SK-N-SH (cell line): ENCODE data around the gene DGLUCY.

Experiments used
- CTCF ChIP-seq: fragments of 200-600 bp; sonication (generic); IDR thresholded peaks from 2 replicates; pipeline ENCODE4 v1.6.1; 2017; ENCODE audit warnings: antibody characterized with exemption, mild to moderate bottlenecking, moderate library complexity
- ELF1 ChIP-seq: IDR thresholded peaks from 2 replicates; pipeline ENCODE4 v1.4.0; 2012
- FOXJ3 ChIP-seq: sonication (generic); formaldehyde crosslinking; IDR thresholded peaks from 2 replicates; pipeline ENCODE4 v1.5.1; 2020; ENCODE audit warnings: mild to moderate bottlenecking, missing genetic modification reagents
- GABPA ChIP-seq: IDR thresholded peaks from 2 replicates; pipeline ENCODE4 v1.4.0; 2012; ENCODE audit warnings: low read depth, mild to moderate bottlenecking
- POLR2AphosphoS5 ChIP-seq: IDR thresholded peaks from 2 replicates; pipeline ENCODE4 v1.6.1; 2012; ENCODE audit warnings: low read depth, low read length
- RAD21 ChIP-seq: IDR thresholded peaks from 2 replicates; pipeline ENCODE4 v1.6.1; 2012; ENCODE audit warnings: mild to moderate bottlenecking, low read length
- RFX5 ChIP-seq: IDR thresholded peaks from 2 replicates; pipeline ENCODE4 v1.6.1; 2012; ENCODE audit warnings: mild to moderate bottlenecking, improper control_type of control experiment, low read length
- SMC3 ChIP-seq: IDR thresholded peaks from 2 replicates; pipeline ENCODE4 v1.6.1; 2012; ENCODE audit warnings: low read depth, low read length, improper control_type of control experiment
- TCF12 ChIP-seq: IDR thresholded peaks from 2 replicates; pipeline ENCODE4 v1.4.0; 2012
- USF1 ChIP-seq: IDR thresholded peaks from 2 replicates; pipeline ENCODE4 v1.4.0; 2012; ENCODE audit warnings: low read depth, borderline replicate concordance
- USF2 ChIP-seq: fragments of 150-350 bp; IDR thresholded peaks from 2 replicates; pipeline ENCODE4 v1.6.1; 2017; ENCODE audit warnings: antibody characterized with exemption, low read length, low read depth, borderline replicate concordance
- TF ChIP-seq, protein P1 (sequence below): IDR thresholded peaks from 2 replicates; pipeline ENCODE4; 2012

DNA sequence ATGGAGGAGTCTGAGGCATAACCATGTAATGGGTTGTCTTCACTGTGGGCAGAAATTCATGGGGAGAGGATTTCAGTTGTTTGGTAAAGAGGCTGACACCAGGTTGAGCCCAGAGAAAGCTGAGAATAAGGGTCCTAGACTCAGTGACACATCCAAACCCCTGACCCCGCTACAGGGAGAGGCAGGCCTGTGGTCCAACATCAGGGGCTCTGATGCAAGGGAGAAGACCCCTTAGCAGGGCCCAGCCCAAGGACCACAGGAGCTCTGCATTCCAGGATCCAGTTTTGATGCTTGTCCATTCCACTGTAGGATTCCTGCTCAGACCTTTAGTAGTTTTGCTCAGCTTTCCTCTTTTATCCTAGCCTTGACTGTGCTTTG, 115.1 kb downstream of the DGLUCY start:
- no peak for TF ChIP-seq SMC3
- TF ChIP-seq ELF1: no peak
- no peak for TF ChIP-seq GABPA
- TF ChIP-seq RAD21: no peak
- no peak for TF ChIP-seq POLR2AphosphoS5
- TF ChIP-seq CTCF: no peak
- no peak for TF ChIP-seq USF1
- TF ChIP-seq, protein P1, sequence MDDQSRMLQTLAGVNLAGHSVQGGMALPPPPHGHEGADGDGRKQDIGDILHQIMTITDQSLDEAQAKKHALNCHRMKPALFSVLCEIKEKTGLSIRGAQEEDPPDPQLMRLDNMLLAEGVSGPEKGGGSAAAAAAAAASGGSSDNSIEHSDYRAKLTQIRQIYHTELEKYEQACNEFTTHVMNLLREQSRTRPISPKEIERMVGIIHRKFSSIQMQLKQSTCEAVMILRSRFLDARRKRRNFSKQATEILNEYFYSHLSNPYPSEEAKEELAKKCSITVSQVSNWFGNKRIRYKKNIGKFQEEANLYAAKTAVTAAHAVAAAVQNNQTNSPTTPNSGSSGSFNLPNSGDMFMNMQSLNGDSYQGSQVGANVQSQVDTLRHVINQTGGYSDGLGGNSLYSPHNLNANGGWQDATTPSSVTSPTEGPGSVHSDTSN: no peak
- no peak for TF ChIP-seq RFX5
- TF ChIP-seq TCF12: no peak
- no peak for TF ChIP-seq FOXJ3
- TF ChIP-seq USF2: no peak
